ENCODE data around the gene TLE6.

Gene TLE6

DNA sequence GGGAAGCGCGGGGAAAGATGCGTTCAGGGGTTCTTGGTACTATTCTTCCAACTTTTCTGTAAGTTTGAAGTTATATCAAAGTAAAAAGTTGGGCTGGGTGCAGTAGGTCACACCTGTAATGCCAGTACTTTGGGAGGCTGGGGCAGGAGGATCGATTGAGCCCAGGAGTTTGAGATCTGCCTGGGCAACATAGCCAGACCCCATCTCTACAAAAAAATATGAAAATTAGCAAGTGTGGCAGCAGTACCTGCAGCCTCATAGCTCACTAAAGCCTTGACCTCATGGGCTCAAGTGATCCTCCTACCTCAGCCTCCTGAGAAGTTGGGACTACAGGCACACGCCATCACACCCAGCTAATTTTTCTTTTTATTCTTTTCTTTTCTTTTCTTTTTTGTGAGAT is 20.2 kb upstream of the TLE6 start:
- Histone ChIP-seq H3K9me3 (ENCODE audit: insufficient read depth, low read length, severe bottlenecking) (no peaks in the 10 kb centered on the region), H2AFZ (ENCODE audit: low read depth, low read length) (no peak overlapping the region), H3K27ac (ENCODE audit: low read length) (no peak overlapping the region), H3K4me1 (ENCODE audit: insufficient read depth, low read length) (peaks cover 3% of the 10 kb centered on the region; the same call in 1 of the 2 replicates), H3K36me3 (ENCODE audit: insufficient read depth, low read length) (no peaks in the 10 kb centered on the region), H3K4me3 (ENCODE audit: low read depth in 1 of 2, low read length in 2 of 2) (no peak overlapping the region), H3K27me3 (ENCODE audit: insufficient read depth, low read length, poor library complexity) (no peaks in the 10 kb centered on the region), H3K4me2 (ENCODE audit: insufficient read depth, low read length) (no peak overlapping the region), H3K9ac (ENCODE audit: low read depth, low read length) (no peak overlapping the region), H4K20me1 (ENCODE audit: insufficient read depth, low read length) (no peaks in the 10 kb centered on the region), H3K79me2 (ENCODE audit: insufficient read depth, low read length) (no peaks in the 10 kb centered on the region)
- ATAC-seq (ENCODE audit: insufficient read depth, low read depth) (no peak), DNase-seq (no peak)
- TF ChIP-seq EZH2 (IDR thresholded peaks at IDR 0.05; ENCODE audit: borderline replicate concordance, low read depth, low read length, severe bottlenecking), result no peak
- TF ChIP-seq CTCF (IDR thresholded peaks at IDR 0.05; ENCODE audit: borderline replicate concordance, extremely low read depth, low read length, poor library complexity, severe bottlenecking), result no peak

DNA sequence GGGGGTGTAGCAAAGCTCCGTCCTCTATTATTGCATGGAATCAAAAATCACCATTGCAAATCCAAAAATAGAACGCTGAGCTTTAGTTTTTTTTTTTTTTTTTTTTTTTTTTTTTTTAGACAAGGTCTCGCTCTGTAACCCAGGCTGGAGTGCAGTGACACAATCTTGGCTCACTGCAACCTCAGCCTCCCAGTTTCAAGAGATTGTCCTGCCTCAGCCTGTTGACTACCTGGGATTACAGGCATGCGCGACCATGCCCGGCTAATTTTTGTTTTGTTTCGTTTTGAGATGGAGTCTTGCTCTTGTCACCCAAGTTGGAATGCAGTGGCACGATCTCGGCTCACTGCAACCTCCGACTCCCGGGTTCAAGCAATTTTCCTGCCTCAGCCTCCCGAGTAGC is 17.2 kb upstream of the TLE6 start:
- DNase-seq (no peak), ATAC-seq (ENCODE audit: insufficient read depth, low read depth) (no peak)
- H2AFZ ChIP-seq (ENCODE audit: low read depth, low read length), result no peak overlapping the region
- H3K4me2 ChIP-seq (ENCODE audit: insufficient read depth, low read length), result no peak overlapping the region
- no peaks in the 10 kb centered on the region for H3K79me2 ChIP-seq (ENCODE audit: insufficient read depth, low read length)
- TF ChIP-seq CTCF (IDR thresholded peaks at IDR 0.05; ENCODE audit: borderline replicate concordance, extremely low read depth, low read length, poor library complexity, severe bottlenecking) (no peak), EZH2 (IDR thresholded peaks at IDR 0.05; ENCODE audit: borderline replicate concordance, low read depth, low read length, severe bottlenecking) (no peak)
- H3K9ac ChIP-seq (ENCODE audit: low read depth, low read length), result no peak overlapping the region
- H4K20me1 ChIP-seq (ENCODE audit: insufficient read depth, low read length), result no peaks in the 10 kb centered on the region
- no peak overlapping the region for H3K4me3 ChIP-seq (ENCODE audit: low read depth in 1 of 2, low read length in 2 of 2)
- H3K27ac ChIP-seq (ENCODE audit: low read length), result no peak overlapping the region
- no peaks in the 10 kb centered on the region for H3K27me3 ChIP-seq (ENCODE audit: insufficient read depth, low read length, poor library complexity)
- H3K9me3 ChIP-seq (ENCODE audit: insufficient read depth, low read length, severe bottlenecking), result no peaks in the 10 kb centered on the region
- H3K36me3 ChIP-seq (ENCODE audit: insufficient read depth, low read length), result no peaks in the 10 kb centered on the region
- H3K4me1 ChIP-seq (ENCODE audit: insufficient read depth, low read length), result no peaks in the 10 kb centered on the region; the same call in 1 of the 2 replicates

GRCh38 chr19:2962018-2962670 is 15.2 kb upstream of the TLE6 start:
- Histone ChIP-seq H3K4me1 (ENCODE audit: insufficient read depth, low read length) (no peaks in the 10 kb centered on the region; the same call in 1 of the 2 replicates), H4K20me1 (ENCODE audit: insufficient read depth, low read length) (no peaks in the 10 kb centered on the region), H3K4me3 (ENCODE audit: low read depth in 1 of 2, low read length in 2 of 2) (no peak overlapping the region), H3K9ac (ENCODE audit: low read depth, low read length) (no peak overlapping the region), H3K79me2 (ENCODE audit: insufficient read depth, low read length) (no peaks in the 10 kb centered on the region), H3K36me3 (ENCODE audit: insufficient read depth, low read length) (no peaks in the 10 kb centered on the region), H3K4me2 (ENCODE audit: insufficient read depth, low read length) (no peak overlapping the region), H3K27ac (ENCODE audit: low read length) (no peak overlapping the region), H2AFZ (ENCODE audit: low read depth, low read length) (no peak overlapping the region), H3K9me3 (ENCODE audit: insufficient read depth, low read length, severe bottlenecking) (no peaks in the 10 kb centered on the region), H3K27me3 (ENCODE audit: insufficient read depth, low read length, poor library complexity) (no peaks in the 10 kb centered on the region)
- ATAC-seq (ENCODE audit: insufficient read depth, low read depth) (peak; percentile 67), DNase-seq (peak; percentile 67)
- peak; percentile 89 for TF ChIP-seq CTCF (IDR thresholded peaks at IDR 0.05; ENCODE audit: borderline replicate concordance, extremely low read depth, low read length, poor library complexity, severe bottlenecking)
- no peak for TF ChIP-seq EZH2 (IDR thresholded peaks at IDR 0.05; ENCODE audit: borderline replicate concordance, low read depth, low read length, severe bottlenecking)
